ENCODE results near the gene SBK2.

DNA sequence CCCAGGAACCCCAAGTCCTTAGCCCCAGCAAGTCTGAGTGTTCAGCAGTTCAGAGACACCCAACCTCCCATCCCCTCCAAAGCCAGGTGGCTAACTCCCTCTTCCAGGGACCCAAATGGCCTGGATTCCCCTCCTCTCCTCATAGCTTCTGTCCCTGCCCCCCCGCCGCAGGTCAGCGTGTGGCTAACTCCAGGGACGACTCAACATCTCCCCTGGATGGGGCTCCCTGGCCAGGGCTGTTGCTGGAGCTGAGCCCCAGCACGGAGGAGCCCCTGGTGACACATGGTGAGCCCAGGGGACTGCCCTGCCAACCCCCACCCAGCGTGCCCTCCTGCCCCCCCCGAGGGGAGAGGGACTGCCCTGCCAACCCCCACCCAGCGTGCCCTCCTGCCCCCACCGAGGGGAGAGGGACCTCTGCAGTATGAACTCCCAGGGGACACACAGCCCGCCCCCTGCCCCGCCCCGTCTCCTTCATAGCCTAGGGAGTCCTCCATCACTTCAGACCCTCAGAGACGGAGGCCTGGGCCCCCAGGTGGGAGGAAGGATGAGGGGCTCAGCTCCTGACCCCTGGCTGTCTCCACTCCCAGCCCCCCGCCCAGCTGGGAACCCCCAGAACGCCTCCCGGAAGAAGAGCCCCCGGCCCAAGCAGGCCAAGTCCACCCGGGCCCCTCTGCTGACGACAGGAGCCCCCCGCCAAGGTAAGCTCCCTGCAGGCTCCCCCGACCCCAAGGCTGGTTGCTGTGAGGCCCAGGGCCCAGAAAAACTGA, 47.0 kb downstream of the SBK2 start:
- TF ChIP-seq, protein P1, sequence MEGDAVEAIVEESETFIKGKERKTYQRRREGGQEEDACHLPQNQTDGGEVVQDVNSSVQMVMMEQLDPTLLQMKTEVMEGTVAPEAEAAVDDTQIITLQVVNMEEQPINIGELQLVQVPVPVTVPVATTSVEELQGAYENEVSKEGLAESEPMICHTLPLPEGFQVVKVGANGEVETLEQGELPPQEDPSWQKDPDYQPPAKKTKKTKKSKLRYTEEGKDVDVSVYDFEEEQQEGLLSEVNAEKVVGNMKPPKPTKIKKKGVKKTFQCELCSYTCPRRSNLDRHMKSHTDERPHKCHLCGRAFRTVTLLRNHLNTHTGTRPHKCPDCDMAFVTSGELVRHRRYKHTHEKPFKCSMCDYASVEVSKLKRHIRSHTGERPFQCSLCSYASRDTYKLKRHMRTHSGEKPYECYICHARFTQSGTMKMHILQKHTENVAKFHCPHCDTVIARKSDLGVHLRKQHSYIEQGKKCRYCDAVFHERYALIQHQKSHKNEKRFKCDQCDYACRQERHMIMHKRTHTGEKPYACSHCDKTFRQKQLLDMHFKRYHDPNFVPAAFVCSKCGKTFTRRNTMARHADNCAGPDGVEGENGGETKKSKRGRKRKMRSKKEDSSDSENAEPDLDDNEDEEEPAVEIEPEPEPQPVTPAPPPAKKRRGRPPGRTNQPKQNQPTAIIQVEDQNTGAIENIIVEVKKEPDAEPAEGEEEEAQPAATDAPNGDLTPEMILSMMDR (IDR thresholded peaks at IDR 0.05; ENCODE audit: poor library complexity, severe bottlenecking) = no peak
- TF ChIP-seq SMC3 (conservative IDR thresholded peaks at IDR 0.05; ENCODE audit: poor library complexity) (no peak), POLR2AphosphoS5 (IDR thresholded peaks at IDR 0.05) (no peak)
